NOMO-1 treated with dmso at 0.1 percent for 144 hours (cell line): ENCODE data around the gene NME3.
"Not testable (repeated sequence)": the region's sequence is repeated elsewhere in the genome, so short reads cannot be mapped to it uniquely, and the experiment has no call there.

Source experiments
- DNase-seq: peaks from one replicate; lab custom pipeline; 2025; ENCODE audit not compliant: unreplicated experiment; lab: John Stamatoyannopoulos, UW

Gene NME3

GRCh38 chr16:1771188-1771863 is at the start of gene NME3:
Gene NME3, minus strand, starts transcription at chr16:1771543. Its CDS starts 9 bp downstream, at chr16:1771534.
- DNase-seq: peak; percentile 23

DNA sequence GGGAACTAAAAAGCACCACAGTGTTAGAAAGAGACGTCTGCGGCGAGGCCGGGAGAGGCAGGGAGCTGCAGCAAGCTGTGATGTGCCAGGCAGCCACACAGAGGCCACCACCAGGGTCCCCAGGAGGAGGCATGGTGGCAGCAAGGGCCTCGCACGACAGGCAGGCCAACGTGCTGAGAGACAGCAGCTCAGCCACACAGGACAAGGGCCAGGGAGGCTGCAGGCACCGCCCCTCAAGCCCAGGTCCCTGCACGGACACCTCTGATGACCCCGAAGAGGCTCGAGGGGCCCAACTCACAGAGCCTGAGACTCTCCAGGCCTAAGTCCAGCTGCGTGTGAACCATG is 49.6 kb upstream of the NME3 start:
- DNase-seq: no peak

DNA sequence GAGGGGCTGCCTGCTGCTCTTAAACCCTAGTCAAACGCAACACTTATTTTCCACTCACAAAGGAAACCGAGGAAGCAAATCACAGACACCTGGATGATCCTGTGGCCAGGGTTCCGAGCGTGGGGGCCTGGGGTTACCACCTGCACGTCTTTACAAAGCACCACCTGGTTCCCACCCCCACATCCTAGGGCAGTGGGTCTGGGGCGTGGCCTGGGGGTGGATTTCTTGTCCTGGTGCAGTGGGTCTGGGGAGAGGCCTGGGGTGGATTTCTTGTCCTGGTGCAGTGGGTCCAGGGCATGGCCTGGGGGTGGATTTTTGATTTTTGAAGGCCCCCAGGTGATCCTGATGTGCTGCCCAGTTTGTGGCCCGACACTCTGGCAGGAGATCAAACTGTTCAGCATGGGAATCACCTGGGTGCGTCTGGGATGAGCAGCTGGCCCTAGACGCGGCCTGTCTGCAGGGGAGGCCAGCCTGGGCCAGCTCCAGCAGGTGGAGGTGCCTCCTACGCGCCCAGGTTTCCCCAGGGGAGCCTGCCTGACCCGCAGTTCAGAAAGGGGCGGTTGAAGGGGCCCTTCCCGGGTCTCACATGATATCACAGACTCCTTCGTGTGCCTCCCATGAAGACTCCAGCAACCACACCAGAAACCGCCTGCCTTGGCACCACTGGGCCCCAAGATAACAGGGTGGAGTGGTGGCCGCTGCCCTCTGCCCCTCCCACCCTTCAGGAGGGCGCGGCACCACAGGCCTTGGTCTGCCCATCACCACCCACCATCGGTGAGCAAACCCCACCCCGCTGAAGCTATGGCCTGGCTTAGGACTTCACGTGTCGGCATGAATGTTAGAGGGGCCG is 49.0 kb upstream of the NME3 start:
- no peak for DNase-seq

DNA sequence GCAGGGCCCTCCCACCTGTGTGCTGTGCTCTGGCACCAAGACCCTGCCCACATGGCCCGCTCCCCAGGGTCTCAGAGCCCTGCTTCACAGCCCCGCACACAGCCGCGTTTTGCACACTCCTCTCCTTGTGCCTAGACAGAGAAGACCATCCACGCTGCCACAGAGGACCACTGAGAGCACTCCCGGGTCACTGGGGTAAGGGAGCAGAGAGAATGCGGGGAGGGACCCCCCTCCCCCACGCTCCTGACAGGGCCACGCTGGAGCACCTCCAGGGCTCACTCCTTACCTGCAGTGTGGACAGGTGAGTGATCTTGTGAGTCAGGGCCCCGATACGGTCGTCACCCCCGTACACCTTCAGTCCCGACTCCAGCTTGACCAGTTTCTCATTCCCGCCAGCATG is 48.3 kb upstream of the NME3 start:
- DNase-seq: no peak

DNA sequence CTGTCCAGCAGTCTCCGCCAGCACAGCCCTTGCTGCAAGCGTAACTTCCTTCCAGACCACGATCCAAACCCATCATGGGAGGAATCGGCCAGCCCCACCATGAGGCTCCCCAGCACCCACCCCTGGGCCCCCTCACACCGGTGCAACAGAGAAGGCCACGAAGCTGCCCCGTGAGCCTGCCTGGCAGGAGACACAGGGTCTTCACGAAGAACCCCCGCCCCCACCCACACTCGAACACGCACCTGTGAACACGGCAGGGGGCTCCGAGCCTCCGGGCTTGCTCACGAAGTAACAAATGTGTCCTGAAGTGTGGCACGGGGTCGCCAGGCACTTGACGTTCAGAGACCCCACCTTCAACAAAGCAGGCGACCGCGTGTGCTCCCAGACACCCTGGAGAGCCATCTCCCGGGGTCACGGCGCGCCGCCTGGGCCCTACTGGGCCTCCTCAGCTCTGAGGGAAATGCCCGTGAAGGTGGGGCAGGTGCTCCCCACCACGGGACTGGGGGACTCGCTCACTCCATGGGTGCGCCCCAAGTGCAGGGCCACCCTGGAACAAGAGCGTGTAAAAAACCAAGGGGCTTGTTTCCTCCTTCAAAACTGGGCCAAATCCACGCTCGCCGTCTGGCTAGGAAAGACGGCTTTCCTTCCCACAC is 47.7 kb upstream of the NME3 start:
- no peak for DNase-seq

DNA sequence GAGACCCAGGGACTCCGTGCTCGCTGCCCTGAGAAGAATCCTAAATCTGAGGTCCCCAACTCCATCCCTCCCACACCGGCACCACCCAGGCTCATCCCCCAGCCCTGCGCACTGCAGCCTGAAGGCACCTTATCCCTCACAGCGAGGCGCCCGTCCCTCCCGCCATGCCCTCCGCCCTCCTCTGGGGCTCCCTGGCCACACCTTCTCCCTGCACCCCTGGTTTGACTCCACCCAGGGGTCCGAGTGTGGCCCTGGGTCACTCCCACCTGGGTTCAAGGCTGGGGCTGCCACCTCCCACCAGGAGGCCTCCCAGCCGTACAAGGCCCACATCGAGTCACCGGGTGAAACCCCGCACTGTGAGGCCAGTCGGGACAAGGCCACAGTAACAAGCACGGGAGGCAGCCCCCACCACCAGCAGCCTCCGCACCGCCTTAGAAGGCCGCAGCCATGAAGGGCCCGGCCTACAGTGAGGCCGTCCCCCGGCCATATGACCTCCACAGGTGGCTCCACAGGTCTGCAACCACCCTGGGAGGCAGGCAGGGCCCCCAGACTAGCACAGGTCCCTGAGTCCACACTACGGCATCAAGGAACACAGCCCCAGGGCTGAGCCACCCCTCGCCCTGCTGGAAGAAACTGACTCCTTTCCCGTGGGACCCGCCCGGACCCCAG is 47.0 kb upstream of the NME3 start:
- no peak for DNase-seq

- DNase-seq: no peak
Measured at GRCh38 chr16:1817716-1818115, 46.4 kb upstream of the NME3 start.

DNA sequence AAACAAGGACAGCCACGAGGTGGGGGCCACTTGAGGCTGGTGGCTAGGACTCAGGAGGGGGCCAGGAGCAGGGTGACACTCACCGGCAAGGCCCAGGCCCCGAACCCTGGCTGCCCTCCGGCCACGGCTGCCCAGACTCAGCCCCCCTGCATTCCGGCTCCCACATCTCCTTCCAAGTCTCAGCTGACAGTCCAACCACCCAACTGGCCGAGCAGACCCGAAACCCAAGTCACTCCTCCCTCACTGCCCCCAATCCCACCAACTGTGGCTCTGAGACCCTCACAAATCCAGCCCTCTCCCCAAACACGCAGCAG is 45.9 kb upstream of the NME3 start:
- DNase-seq: no peak

- no peak for DNase-seq
Measured at GRCh38 chr16:1816396-1817275, 45.3 kb upstream of the NME3 start.

- no peak for DNase-seq
Measured at GRCh38 chr16:1815461-1815860, 44.1 kb upstream of the NME3 start.

- no peak for DNase-seq
Measured at GRCh38 chr16:1812732-1813163, 41.4 kb upstream of the NME3 start.

DNA sequence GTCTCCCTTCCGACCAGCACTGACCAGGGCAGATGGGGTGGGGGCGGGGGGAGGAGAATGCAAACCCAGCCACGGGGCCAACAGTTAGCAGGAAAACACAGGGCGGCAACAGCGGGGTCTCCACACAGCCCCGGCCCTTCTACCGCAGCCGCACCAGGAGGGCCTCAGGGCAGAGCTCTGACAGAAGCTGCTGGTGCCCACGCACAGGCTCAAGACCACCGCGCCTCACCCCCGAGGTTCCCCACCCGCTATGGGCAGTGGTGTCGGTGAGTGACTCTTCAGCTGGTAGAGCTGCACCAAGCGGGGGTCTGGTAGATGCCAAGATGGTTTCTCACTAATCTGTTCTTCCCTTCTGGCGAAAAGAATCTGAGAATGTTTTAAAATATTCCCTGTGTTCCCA is 39.2 kb upstream of the NME3 start:
- DNase-seq: no peak

DNA sequence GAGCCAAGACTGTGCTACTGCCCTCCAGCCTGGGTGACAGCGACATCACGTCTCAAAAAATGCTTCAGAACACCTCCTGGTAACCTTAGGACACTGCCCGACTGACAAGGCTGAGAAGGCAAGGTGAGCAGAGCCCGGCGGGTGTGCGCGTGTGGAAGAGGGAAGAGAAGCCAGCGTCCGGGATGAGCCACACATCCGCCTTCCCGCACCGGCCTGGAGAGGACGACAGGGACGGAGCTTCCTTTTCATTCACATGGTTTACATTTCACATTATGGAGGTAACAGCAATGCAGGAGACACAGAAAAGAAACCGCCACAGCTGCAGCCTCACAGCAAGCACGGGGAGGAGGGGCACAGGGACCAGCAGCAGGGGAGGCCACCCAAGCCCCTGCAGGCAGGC is 38.8 kb upstream of the NME3 start:
- DNase-seq: no peak

DNA sequence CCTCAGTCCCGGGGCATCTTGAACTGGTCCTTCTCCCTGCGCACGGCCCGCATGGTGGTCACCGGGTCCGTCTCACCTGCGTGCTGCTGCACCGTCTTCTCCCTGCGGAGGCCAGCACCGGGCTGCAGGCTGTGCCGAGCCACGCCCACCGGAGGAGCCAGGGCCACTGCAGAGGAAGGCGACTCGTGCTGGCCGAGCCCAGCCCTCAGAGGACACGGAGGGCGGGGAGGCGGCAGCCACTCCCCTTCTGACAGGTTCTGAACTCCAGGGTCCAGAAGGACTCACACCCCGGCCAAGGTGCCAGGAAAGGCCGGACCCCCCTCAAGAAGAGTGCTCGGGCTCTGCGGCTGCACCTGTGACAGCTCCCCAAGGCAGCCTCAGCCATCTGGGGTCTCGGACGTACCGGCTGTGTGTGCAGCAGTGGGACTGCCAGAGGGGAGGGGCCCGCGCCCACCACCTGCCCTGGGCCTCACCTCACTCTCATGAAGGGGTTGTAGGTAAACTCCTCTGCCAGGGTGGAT is 38.0 kb upstream of the NME3 start:
- DNase-seq: no peak

DNA sequence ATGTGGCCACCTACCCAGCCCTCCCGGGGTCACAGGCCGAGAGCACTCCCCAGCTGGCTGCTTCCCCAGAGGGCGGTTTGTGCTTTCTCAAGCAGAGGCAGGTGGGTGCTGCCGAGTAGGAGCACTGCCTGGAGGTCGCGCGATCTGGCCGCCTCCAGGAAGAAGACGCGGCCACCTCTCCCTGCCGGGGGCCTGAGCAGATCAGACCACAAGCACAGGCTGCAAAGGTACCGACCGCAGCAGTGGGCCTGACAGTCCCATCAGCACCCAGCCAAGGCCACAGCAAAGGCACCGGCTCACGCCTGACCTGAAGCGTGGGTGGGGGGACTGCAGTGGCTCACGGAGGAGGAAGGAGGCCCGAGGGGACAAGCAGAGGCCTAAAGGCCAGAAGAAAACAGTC is 37.3 kb upstream of the NME3 start:
- no peak for DNase-seq

- DNase-seq: no peak
Measured at GRCh38 chr16:1807626-1808025, 36.3 kb upstream of the NME3 start.

GRCh38 chr16:1800701-1801100 is 29.4 kb upstream of the NME3 start:
- no peak for DNase-seq

DNA sequence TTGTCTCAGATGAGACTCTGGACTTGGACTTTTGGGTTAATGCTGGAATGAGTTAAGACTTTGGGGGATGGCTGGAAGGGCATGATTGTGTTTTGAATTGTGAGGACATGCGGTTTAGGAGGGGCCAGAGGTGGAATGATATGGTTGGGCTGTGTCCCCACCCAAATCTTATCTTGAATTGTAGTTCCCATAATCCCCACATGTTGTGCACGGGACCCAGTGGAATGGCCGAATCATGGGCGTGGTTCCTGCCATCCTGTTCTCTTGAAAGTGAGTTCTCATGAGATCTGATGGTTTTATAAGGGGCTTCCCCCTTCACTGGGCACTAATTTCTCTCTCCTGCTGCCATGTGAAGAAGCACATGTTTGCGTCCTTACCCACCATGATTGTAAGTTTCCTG is 27.9 kb upstream of the NME3 start:
- not testable (repeated sequence) for DNase-seq

- no peak for DNase-seq
Measured at GRCh38 chr16:1794908-1795666, 23.7 kb upstream of the NME3 start.
